GM10266 (cell line): ENCODE data around the gene UVRAG.

ENCODE experiments used
- DNase-seq: peaks from one replicate; pipeline ENCODE4 v3.0.0; 2012; ENCODE audit errors: extremely low spot score
- CTCF ChIP-seq: IDR thresholded peaks from 2 replicates; pipeline ENCODE4 v1.5.1; 2012; ENCODE audit warnings: mild to moderate bottlenecking, low read depth; ENCODE audit not compliant: control insufficient read depth, insufficient read depth; ENCODE audit errors: missing control alignments

Gene UVRAG

GRCh38 chr11:75896843-75897419 is 81.9 kb downstream of the UVRAG start:
- DNase-seq = no peak
- TF ChIP-seq CTCF = peak; percentile 39

GRCh38 chr11:75898871-75899270 is 83.9 kb downstream of the UVRAG start:
- no peak for DNase-seq
- TF ChIP-seq CTCF = no peak

- DNase-seq = no peak
- TF ChIP-seq CTCF = no peak
Measured at GRCh38 chr11:75899806-75900205, 84.8 kb downstream of the UVRAG start.

- no peak for DNase-seq
- TF ChIP-seq CTCF = no peak
Measured at GRCh38 chr11:75900848-75901247, 85.8 kb downstream of the UVRAG start.

GRCh38 chr11:75902631-75903030 is 87.6 kb downstream of the UVRAG start:
- DNase-seq = no peak
- TF ChIP-seq CTCF = no peak

- no peak for DNase-seq
- no peak for TF ChIP-seq CTCF
Measured at GRCh38 chr11:75903276-75903675, 88.3 kb downstream of the UVRAG start.

- TF ChIP-seq CTCF = no peak
- DNase-seq = no peak
Measured at GRCh38 chr11:75905434-75905833, 90.4 kb downstream of the UVRAG start.
